Activated naive CD4-positive, alpha-beta T cell treated with anti-CD3 and anti-CD28 coated beads, Interleukin-2, amount 50 U/mL, for 16 hours (primary cell): Measurements from ENCODE around the gene CDKN2C.
"Not testable (repeated sequence)": the region's sequence is repeated elsewhere in the genome, so short reads cannot be mapped to it uniquely, and the experiment has no call there.

Experiments
- DNase-seq: peaks from one replicate; pipeline ENCODE4 v3.0.0-alpha.2; 2020

The CDKN2C gene

GRCh38 chr1:50981741-50982140 is 11.7 kb downstream of the CDKN2C start:
- DNase-seq, result no peak

GRCh38 chr1:50982611-50983010 is 12.6 kb downstream of the CDKN2C start:
- DNase-seq, result no peak

GRCh38 chr1:50983219-50983802 is 13.3 kb downstream of the CDKN2C start:
- no peak for DNase-seq

GRCh38 chr1:50985094-50985493 is 15.0 kb downstream of the CDKN2C start:
- DNase-seq, result no peak

GRCh38 chr1:50986653-50987052 is 16.6 kb downstream of the CDKN2C start:
- DNase-seq, result no peak

GRCh38 chr1:50989694-50990093 is 19.6 kb downstream of the CDKN2C start:
- DNase-seq, result no peak

- DNase-seq, result no peak
Observed at GRCh38 chr1:50992532-50993318, 22.7 kb downstream of the CDKN2C start.

- no peak for DNase-seq
Observed at GRCh38 chr1:50993645-50994044, 23.6 kb downstream of the CDKN2C start.

GRCh38 chr1:50994997-50995396 is 25.0 kb downstream of the CDKN2C start:
- DNase-seq, result no peak

GRCh38 chr1:50995651-50996050 is 25.6 kb downstream of the CDKN2C start:
- no peak for DNase-seq

GRCh38 chr1:50996083-50996482 is 26.0 kb downstream of the CDKN2C start:
- no peak for DNase-seq

GRCh38 chr1:50999375-50999774 is 29.3 kb downstream of the CDKN2C start:
- not testable (repeated sequence) for DNase-seq

GRCh38 chr1:51000160-51000559 is 30.1 kb downstream of the CDKN2C start:
- DNase-seq, result no peak

- no peak for DNase-seq
Observed at GRCh38 chr1:51000651-51001050, 30.6 kb downstream of the CDKN2C start.

GRCh38 chr1:51002516-51002915 is 32.5 kb downstream of the CDKN2C start:
- no peak for DNase-seq

- not testable (repeated sequence) for DNase-seq
Observed at GRCh38 chr1:51005549-51005948, 35.5 kb downstream of the CDKN2C start.

- DNase-seq, result no peak
Observed at GRCh38 chr1:51009381-51009780, 39.3 kb downstream of the CDKN2C start.

- no peak for DNase-seq
Observed at GRCh38 chr1:51014878-51015277, 44.8 kb downstream of the CDKN2C start.

- no peak for DNase-seq
Observed at GRCh38 chr1:51019811-51020210, 49.8 kb downstream of the CDKN2C start.
